NT2/D1 (cell line): ENCODE data around the gene MBD3L5.
"Not testable (repeated sequence)": the region's sequence is repeated elsewhere in the genome, so short reads cannot be mapped to it uniquely, and the experiment has no call there.

ENCODE experiments used
- SUZ12 ChIP-seq: IDR thresholded peaks from 2 replicates; pipeline ENCODE4 v1.6.1; 2011; ENCODE audit not compliant: insufficient read length, insufficient read depth; ENCODE audit errors: extremely low read depth
- YY1 ChIP-seq: IDR thresholded peaks from 2 replicates; pipeline ENCODE4 v1.6.1; 2011; ENCODE audit not compliant: insufficient read length, insufficient read depth
- ZNF274 ChIP-seq: IDR thresholded peaks from 2 replicates; pipeline ENCODE4 v1.6.1; 2011; ENCODE audit warnings: mild to moderate bottlenecking, low read depth, low read length

- TF ChIP-seq YY1, ZNF274, SUZ12: not testable (repeated sequence)
Observed at GRCh38 chr19:7054635-7055368, 24.4 kb downstream of the MBD3L5 start.
